NCI-H1105 (cell line): ENCODE data around the gene KRT86.
"Not testable (repeated sequence)": the region's sequence is repeated elsewhere in the genome, so short reads cannot be mapped to it uniquely, and the experiment has no call there.

Source experiments
- DNase-seq: peaks from one replicate; lab custom pipeline; 2025; lab: John Stamatoyannopoulos, UW

Gene KRT86

GRCh38 chr12:52238916-52239646 lies 35.4 kb upstream of the KRT86 start:
- DNase-seq: no peak

DNA sequence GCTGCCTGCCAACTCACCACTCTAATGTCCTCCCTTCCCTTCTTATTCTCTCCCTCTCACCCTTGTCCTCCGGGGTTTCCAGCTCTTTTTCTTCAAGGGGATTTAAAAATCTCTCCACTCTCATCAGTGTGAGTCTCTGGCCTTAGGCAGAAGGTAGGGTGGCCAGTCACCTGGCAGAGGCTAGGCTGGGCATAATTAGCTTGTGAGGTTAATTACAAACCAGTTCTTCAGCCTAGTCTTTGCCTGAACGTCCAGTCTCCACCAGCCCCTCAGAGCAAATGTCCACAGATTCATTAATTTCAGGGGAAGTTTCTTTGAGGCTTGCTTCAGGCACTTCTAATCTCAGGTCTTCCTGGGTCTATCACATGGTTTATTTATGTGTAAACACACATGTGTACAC lies 34.7 kb upstream of the KRT86 start:
- no peak for DNase-seq

DNA sequence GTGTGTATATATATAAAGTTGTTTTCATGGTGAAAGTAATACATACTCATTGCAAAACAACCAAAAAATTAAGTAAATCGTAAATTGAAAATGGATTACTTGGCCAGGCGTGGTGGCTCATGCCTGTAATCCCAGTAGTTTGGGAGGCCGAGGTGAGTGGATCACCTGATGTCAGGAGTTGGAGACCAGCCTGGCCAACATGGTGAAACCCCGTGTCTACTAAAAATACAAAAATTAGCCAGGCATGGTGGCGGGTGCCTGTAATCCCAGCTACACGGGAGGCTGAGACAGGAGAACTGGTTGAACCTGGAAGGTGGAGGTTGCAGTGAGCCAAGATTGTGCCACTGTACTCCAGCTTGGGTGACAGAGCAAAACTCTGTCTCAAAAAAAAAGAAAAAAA lies 34.2 kb upstream of the KRT86 start:
- not testable (repeated sequence) for DNase-seq

GRCh38 chr12:52241205-52241842 lies 33.1 kb upstream of the KRT86 start:
- DNase-seq: no peak

DNA sequence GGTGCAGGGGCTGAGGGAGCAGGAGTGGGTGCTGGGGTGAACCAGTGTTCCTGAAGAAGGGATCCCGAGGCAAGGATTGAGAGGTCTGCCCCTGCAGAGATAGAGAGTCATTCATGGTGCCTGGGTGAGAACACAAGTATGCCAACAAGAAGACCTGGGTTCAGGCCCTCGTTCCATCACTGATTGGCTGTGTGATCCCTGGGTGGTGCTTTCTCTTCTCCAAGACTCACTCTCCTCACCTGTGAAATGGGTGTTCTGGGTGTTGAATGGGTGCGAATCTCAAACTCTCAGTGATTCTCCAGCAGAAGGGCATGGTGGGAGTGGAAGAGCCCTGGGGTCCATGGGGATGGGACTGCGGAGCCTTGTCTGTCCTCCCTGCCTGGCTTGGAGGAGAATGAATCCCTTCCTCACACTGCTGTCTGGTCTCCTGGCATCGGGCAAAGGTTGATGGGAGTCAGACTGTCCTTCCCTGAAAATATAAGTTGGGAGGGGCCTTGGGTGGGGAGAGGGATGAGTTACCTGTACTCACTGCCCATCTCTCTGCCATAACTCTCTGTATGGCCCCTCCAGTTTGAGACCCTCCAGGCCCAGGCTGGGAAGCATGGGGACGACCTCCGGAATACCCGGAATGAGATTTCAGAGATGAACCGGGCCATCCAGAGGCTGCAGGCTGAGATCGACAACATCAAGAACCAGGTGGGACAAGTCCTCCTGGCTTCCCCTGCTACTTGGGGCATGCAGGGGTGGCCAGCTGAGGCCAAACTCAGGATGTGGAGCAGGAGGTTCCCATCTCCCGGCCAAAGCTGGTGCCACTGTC lies 31.8 kb upstream of the KRT86 start:
- no peak for DNase-seq

- no peak for DNase-seq
These were observed 31.1 kb upstream of the KRT86 start for GRCh38 chr12:52243259-52243855.

GRCh38 chr12:52243856-52244614 lies 30.4 kb upstream of the KRT86 start:
- DNase-seq: no peak

GRCh38 chr12:52244615-52244994 lies 29.8 kb upstream of the KRT86 start:
- no peak for DNase-seq

GRCh38 chr12:52245259-52245961 lies 29.0 kb upstream of the KRT86 start:
- no peak for DNase-seq

DNA sequence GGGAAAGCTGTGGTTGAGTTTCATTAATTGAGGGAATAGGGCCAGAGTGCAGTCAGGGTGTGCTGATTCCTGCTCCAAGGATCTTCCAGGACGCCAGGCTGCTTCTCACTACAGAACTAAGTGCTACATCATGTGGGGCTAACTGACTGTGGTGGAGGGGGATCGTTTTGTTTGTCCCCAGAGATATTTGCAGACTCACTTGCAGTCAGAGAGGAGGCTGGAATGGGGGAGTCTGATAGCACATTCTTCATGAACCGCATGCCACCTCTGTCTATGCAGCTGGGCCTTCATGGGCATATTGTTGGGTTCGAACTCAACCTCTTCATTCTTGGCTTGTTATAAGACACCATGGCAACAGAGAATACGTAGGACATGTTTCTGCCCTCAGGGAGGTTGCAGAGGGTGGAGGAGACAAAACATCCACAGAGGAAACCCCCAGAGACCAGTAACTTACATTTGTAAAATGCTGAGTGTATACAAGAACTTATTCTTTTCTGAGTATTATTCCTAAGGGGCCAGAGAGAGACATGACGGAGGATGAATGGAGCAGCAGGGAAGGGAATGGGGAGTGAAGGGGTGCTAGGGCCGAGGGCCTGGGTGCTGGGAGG lies 28.4 kb upstream of the KRT86 start:
- no peak for DNase-seq

GRCh38 chr12:52246720-52247621 lies 27.5 kb upstream of the KRT86 start:
- no peak for DNase-seq

GRCh38 chr12:52247622-52248540 lies 26.6 kb upstream of the KRT86 start:
- no peak for DNase-seq

GRCh38 chr12:52248541-52249461 lies 25.6 kb upstream of the KRT86 start:
- DNase-seq: no peak

DNA sequence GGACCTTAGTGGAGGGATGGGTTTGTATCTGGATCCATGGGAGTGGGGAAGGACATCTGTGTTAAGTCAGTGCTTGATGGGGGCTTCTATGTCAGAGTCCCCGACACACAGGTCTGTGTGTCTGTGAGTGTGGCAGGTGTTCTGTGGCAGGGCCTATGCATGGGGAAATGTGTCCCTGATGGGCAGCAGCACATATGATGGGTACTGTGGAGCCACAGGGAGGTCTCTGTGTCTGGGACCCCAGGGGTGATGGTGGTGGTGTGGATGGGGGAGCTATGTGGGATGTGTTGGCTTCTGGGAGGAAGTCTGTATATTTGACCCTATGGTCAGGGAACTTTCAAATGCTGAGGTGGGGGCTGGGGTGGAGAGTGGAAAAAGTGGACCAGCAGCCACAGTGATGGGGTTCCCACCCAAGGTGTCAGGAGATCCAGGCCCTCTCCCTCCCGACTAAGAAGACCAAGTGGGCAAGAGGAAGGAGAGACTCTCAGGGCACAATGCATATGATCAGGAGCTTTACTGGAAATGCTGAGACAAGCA lies 24.9 kb upstream of the KRT86 start:
- no peak for DNase-seq

DNA sequence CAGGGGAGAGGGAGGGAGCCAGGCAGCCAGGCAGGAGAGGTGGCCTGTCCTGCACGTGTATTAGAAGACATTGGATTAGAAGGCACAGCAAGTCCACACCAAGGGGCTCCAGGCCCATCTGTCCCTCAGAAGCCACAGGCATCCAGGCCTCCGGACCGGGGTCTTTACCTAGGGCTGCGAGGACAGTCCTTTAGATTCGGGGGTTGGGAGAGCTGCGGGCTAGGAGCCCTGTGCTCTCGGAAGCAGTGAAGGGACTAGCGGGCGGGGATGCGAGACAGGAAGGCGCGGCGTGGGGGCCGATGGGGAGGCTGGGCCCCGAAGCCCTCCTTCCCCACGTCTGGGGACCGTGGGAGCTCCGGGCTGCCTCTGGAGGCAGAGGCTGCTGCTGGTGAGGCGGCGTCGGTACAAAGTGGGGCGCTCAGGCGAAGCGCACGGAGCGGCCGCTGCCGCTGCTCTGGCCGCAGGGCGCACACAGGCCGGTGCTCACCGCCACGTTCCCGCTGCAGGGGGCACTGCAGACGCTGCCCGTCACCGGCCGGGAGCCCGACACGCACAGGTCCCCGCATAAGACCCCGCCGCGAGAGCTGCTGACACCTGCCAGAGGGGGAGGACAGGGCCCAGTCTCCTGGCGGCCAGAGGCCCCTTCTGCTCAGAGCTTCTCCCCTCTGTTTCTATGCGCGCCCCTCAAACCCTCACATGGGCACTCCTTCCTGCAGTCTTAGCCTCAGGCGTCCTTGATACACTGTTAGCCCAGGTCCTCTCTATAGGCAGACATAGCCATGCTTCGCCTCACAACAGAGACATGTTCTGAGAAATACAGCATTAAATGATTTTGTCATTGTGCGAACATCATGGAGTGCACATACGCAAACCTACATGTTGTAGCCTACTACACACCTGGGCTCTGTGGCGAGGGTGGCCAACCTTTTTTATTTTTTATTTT lies 24.1 kb upstream of the KRT86 start:
- DNase-seq: no peak
